GM18511 (cell line): ENCODE data around the gene CCDC157.
A peak's percentile ranks its signal among the peaks of the same experiment; 100 is the strongest.

Experiments used
- ATAC-seq: cut with Tn5 transposase; IDR thresholded peaks from one replicate; pipeline ENCODE4 v1.9.1; 2021; ENCODE audit warnings: mild to moderate bottlenecking, moderate library complexity; ENCODE audit not compliant: unreplicated experiment

The CCDC157 gene

GRCh38 chr22:30356449-30357235 lies at the start of gene CCDC157, which contains the start of gene SF3A1:
Gene CCDC157, plus strand, starts transcription at chr22:30357007. Its CDS starts 8,994 bp downstream, at chr22:30366001.
Gene SF3A1, minus strand, starts transcription at chr22:30356894. Its CDS starts 102 bp downstream, at chr22:30356792.
- peak; percentile 94 for ATAC-seq

GRCh38 chr22:30307041-30307574 lies 49.7 kb upstream of the CCDC157 start:
- ATAC-seq: no peak

GRCh38 chr22:30308093-30308492 lies 48.7 kb upstream of the CCDC157 start:
- ATAC-seq: no peak

- peak; percentile 47 for ATAC-seq
Observed at GRCh38 chr22:30308518-30309230, 48.1 kb upstream of the CCDC157 start.

GRCh38 chr22:30309951-30310741 lies 46.7 kb upstream of the CCDC157 start:
- ATAC-seq: no peak

- ATAC-seq: no peak
Observed at GRCh38 chr22:30310881-30311771, 45.7 kb upstream of the CCDC157 start.

- no peak for ATAC-seq
Observed at GRCh38 chr22:30312053-30312452, 44.8 kb upstream of the CCDC157 start.

- no peak for ATAC-seq
Observed at GRCh38 chr22:30313527-30314363, 43.1 kb upstream of the CCDC157 start.

- ATAC-seq: peak; percentile 50
Observed at GRCh38 chr22:30314915-30315314, 41.9 kb upstream of the CCDC157 start.

GRCh38 chr22:30315962-30316576 lies 40.7 kb upstream of the CCDC157 start:
- no peak for ATAC-seq

GRCh38 chr22:30317778-30318177 lies 39.0 kb upstream of the CCDC157 start:
- no peak for ATAC-seq

GRCh38 chr22:30318799-30319419 lies 37.9 kb upstream of the CCDC157 start:
- no peak for ATAC-seq

- ATAC-seq: no peak
Observed at GRCh38 chr22:30320021-30320556, 36.7 kb upstream of the CCDC157 start.

GRCh38 chr22:30321461-30321860 lies 35.3 kb upstream of the CCDC157 start:
- no peak for ATAC-seq

- ATAC-seq: no peak
Observed at GRCh38 chr22:30323246-30323645, 33.6 kb upstream of the CCDC157 start.

GRCh38 chr22:30324014-30324730 lies 32.6 kb upstream of the CCDC157 start:
- no peak for ATAC-seq

- no peak for ATAC-seq
Observed at GRCh38 chr22:30325065-30325720, 31.6 kb upstream of the CCDC157 start.
